GM18526 (cell line): ENCODE data around the gene AQP10.

Experiments used
- POLR2A ChIP-seq: IDR thresholded peaks from 3 replicates; pipeline ENCODE4 v1.6.1; 2011; ENCODE audit not compliant: insufficient read length; ENCODE audit errors: extremely low read depth

Gene AQP10

GRCh38 chr1:154324669-154325582 lies 4.0 kb downstream of the AQP10 start, which contains the start of gene ATP8B2:
Gene ATP8B2, plus strand, starts transcription at chr1:154325525. Its CDS starts 2,617 bp downstream, at chr1:154328142.
- TF ChIP-seq POLR2A, result no peak

GRCh38 chr1:154325583-154326545 lies 5.0 kb downstream of the AQP10 start:
- peak; percentile 29 for TF ChIP-seq POLR2A

- no peak for TF ChIP-seq POLR2A
These were observed 5.9 kb downstream of the AQP10 start for GRCh38 chr1:154326546-154327465.

GRCh38 chr1:154327466-154328317 lies 6.8 kb downstream of the AQP10 start:
- no peak for TF ChIP-seq POLR2A

GRCh38 chr1:154328318-154329151 lies 7.6 kb downstream of the AQP10 start:
- TF ChIP-seq POLR2A, result no peak

- no peak for TF ChIP-seq POLR2A
These were observed 8.2 kb downstream of the AQP10 start for GRCh38 chr1:154329152-154329521.

GRCh38 chr1:154329551-154330131 lies 8.7 kb downstream of the AQP10 start:
- TF ChIP-seq POLR2A, result no peak

GRCh38 chr1:154330669-154331068 lies 9.8 kb downstream of the AQP10 start:
- TF ChIP-seq POLR2A, result no peak

GRCh38 chr1:154334079-154335024 lies 13.5 kb downstream of the AQP10 start:
- TF ChIP-seq POLR2A, result no peak

- TF ChIP-seq POLR2A, result no peak
These were observed 14.3 kb downstream of the AQP10 start for GRCh38 chr1:154335025-154335714.

GRCh38 chr1:154337253-154337894 lies 16.5 kb downstream of the AQP10 start:
- TF ChIP-seq POLR2A, result no peak

GRCh38 chr1:154338875-154339274 lies 18.0 kb downstream of the AQP10 start:
- no peak for TF ChIP-seq POLR2A
